ENCODE data around the gene REEP3.

REEP3 gene

DNA sequence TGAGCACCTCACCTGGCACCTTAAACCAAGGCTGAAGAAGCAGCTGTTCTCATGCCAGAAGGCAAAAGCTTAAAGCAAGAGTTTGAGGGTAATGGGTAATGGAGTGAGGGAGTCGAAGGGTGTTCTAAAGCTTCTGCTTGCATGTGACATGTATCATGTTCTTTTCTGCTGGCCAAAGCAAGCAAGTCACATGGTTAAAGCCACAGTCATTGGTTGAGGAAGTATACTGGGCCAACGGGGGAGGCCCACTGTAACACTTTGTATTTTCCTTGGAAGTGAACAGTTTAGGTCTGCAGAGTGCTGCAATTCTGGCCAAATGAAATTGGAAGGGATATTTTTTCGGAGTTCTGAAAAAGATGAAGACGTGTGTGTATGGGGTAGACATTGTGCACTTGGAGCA, 75.7 kb downstream of the REEP3 start:
- Histone ChIP-seq H3K27me3 (ENCODE audit: control insufficient read depth, insufficient read depth, low read length) (no peaks in the 10 kb centered on the region), H3K27ac (no peak overlapping the region), H3K4me3 (ENCODE audit: low read depth, low read length) (no peak overlapping the region), H3K9ac (no peak overlapping the region), H3K9me3 (ENCODE audit: control insufficient read depth, low read length) (no peaks in the 10 kb centered on the region), H3K79me2 (peaks cover 27% of the 10 kb centered on the region), H3K36me3 (ENCODE audit: control insufficient read depth, insufficient read depth, low read length) (no peaks in the 10 kb centered on the region), H3K4me1 (peaks cover 10% of the 10 kb centered on the region), H2AFZ (no peak overlapping the region), H3K4me2 (ENCODE audit: low read length) (no peak overlapping the region)
- TF ChIP-seq, protein P1, sequence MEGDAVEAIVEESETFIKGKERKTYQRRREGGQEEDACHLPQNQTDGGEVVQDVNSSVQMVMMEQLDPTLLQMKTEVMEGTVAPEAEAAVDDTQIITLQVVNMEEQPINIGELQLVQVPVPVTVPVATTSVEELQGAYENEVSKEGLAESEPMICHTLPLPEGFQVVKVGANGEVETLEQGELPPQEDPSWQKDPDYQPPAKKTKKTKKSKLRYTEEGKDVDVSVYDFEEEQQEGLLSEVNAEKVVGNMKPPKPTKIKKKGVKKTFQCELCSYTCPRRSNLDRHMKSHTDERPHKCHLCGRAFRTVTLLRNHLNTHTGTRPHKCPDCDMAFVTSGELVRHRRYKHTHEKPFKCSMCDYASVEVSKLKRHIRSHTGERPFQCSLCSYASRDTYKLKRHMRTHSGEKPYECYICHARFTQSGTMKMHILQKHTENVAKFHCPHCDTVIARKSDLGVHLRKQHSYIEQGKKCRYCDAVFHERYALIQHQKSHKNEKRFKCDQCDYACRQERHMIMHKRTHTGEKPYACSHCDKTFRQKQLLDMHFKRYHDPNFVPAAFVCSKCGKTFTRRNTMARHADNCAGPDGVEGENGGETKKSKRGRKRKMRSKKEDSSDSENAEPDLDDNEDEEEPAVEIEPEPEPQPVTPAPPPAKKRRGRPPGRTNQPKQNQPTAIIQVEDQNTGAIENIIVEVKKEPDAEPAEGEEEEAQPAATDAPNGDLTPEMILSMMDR (IDR thresholded peaks at IDR 0.05) = no peak

GRCh38 chr10:63600540-63600939, 79.3 kb downstream of the REEP3 start:
- peaks cover 15% of the 10 kb centered on the region for H3K4me1 ChIP-seq

DNA sequence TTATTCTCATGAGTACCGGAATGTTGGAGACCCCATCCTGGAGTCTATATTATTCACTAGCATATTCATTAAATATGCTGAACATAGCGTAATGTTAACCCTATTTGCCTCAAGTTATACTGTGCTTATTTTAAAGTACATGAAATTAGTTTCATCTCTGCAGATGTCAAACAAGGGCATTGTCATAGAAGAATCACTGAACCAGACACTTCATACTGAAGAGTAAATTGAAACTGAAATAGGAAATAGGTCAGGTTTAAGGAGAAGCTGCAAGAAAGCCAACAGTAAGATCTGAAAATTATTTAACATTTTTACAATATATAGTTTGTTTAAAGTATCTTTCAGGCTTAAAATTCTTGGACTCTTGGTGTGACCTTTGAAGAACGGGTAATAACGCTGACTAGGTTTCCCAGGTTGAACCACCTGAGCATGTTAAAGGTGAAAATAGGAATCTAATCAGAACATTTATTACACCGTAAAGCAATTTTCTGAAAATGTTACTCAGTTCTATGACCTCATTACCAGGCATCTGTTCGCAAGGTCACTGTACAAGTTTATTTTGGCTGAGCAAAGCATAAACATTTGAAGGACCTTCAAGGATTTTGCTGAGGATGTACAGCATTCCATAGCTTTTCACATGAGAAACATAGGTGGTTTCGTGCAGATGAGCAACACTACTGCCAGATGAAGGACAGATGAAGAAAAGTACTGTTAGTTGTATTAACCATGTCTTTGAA, 82.7 kb downstream of the REEP3 start:
- H3K9me3 ChIP-seq (ENCODE audit: control insufficient read depth, low read length) = no peaks in the 10 kb centered on the region
- H3K79me2 ChIP-seq = peaks cover under 1% of the 10 kb centered on the region
- H3K27me3 ChIP-seq (ENCODE audit: control insufficient read depth, insufficient read depth, low read length) = no peaks in the 10 kb centered on the region
- H3K4me2 ChIP-seq (ENCODE audit: low read length) = peak overlapping the region; percentile 5
- H3K4me1 ChIP-seq = peaks cover 9% of the 10 kb centered on the region
- H2AFZ ChIP-seq = peak overlapping the region; percentile 36
- H3K9ac ChIP-seq = no peak overlapping the region
- H3K36me3 ChIP-seq (ENCODE audit: control insufficient read depth, insufficient read depth, low read length) = no peaks in the 10 kb centered on the region
- TF ChIP-seq, protein P1 (IDR thresholded peaks at IDR 0.05) = no peak
- peak overlapping the region; percentile 4 for H3K4me3 ChIP-seq (ENCODE audit: low read depth, low read length)
- peak overlapping the region; percentile 69 for H3K27ac ChIP-seq

More at GRCh38 chr10:63600540-63600939, 79.3 kb downstream of the REEP3 start:
- Histone ChIP-seq H3K4me3 (ENCODE audit: low read depth, low read length) (no peak overlapping the region), H3K9me3 (ENCODE audit: control insufficient read depth, low read length) (no peaks in the 10 kb centered on the region), H3K27me3 (ENCODE audit: control insufficient read depth, insufficient read depth, low read length) (no peaks in the 10 kb centered on the region), H3K36me3 (ENCODE audit: control insufficient read depth, insufficient read depth, low read length) (no peaks in the 10 kb centered on the region), H3K4me2 (ENCODE audit: low read length) (no peak overlapping the region), H2AFZ (no peak overlapping the region), H3K9ac (no peak overlapping the region), H3K79me2 (peaks cover 11% of the 10 kb centered on the region), H3K27ac (no peak overlapping the region)
- TF ChIP-seq, protein P1 (IDR thresholded peaks at IDR 0.05) = no peak

- Histone ChIP-seq H3K27me3 (ENCODE audit: control insufficient read depth, insufficient read depth, low read length) (no peaks in the 10 kb centered on the region), H3K79me2 (no peaks in the 10 kb centered on the region), H3K36me3 (ENCODE audit: control insufficient read depth, insufficient read depth, low read length) (no peaks in the 10 kb centered on the region), H2AFZ (no peak overlapping the region), H3K4me1 (peaks cover 9% of the 10 kb centered on the region), H3K4me3 (ENCODE audit: low read depth, low read length) (no peak overlapping the region), H3K9me3 (ENCODE audit: control insufficient read depth, low read length) (no peaks in the 10 kb centered on the region), H3K9ac (no peak overlapping the region), H3K27ac (no peak overlapping the region), H3K4me2 (ENCODE audit: low read length) (no peak overlapping the region)
- TF ChIP-seq, protein P1 (IDR thresholded peaks at IDR 0.05) = no peak
Measured at GRCh38 chr10:63605197-63605967, 84.2 kb downstream of the REEP3 start.

Measured in parathyroid adenoma (tissue), 2 donors.